ENCODE measurements around the gene ARVCF.

DNA sequence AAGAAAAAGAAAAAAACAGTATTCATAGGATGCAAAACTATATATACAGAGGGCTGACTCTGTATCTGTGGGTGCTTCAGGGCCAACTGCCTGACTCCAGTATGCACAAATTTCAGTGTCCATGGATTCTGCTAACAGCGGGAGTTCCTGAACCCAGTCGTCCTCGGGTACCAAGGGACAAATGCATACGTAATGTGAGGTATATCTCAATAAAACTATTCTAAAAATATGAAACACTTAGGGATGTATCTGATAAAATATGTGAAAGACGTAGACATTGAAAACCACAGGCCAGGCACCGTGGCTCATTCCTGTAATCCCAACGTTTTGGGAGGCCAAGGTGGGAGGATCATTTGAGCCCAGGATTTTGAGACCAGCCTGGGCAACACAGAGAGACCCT is 88.9 kb downstream of the ARVCF start:
- TF ChIP-seq, protein P1, sequence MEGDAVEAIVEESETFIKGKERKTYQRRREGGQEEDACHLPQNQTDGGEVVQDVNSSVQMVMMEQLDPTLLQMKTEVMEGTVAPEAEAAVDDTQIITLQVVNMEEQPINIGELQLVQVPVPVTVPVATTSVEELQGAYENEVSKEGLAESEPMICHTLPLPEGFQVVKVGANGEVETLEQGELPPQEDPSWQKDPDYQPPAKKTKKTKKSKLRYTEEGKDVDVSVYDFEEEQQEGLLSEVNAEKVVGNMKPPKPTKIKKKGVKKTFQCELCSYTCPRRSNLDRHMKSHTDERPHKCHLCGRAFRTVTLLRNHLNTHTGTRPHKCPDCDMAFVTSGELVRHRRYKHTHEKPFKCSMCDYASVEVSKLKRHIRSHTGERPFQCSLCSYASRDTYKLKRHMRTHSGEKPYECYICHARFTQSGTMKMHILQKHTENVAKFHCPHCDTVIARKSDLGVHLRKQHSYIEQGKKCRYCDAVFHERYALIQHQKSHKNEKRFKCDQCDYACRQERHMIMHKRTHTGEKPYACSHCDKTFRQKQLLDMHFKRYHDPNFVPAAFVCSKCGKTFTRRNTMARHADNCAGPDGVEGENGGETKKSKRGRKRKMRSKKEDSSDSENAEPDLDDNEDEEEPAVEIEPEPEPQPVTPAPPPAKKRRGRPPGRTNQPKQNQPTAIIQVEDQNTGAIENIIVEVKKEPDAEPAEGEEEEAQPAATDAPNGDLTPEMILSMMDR (IDR thresholded peaks at IDR 0.05) = no peak
- TF ChIP-seq POLR2A (IDR thresholded peaks at IDR 0.05) (no peak), EP300 (IDR thresholded peaks at IDR 0.05) (no peak)
